Nephron progenitor cell (in vitro differentiated cells): Measurements from ENCODE around the gene C2orf81.

Experiments
- DNase-seq: peaks from one replicate; pipeline ENCODE4 v3.0.0; 2021
- H3K27ac Mint-ChIP-seq: 2 replicates; pipeline ENCODE4 v1.8.0; 2021; ENCODE audit warnings: mild to moderate bottlenecking, moderate library complexity, mixed read lengths
- H3K27me3 Mint-ChIP-seq: 2 replicates; pipeline ENCODE4 v1.8.0; 2021; ENCODE audit warnings: mild to moderate bottlenecking, low read depth, mixed read lengths; ENCODE audit not compliant: poor library complexity
- H3K36me3 Mint-ChIP-seq: 2 replicates; pipeline ENCODE4 v1.8.0; 2021; ENCODE audit warnings: low read depth, mixed read lengths
- H3K4me1 Mint-ChIP-seq: 2 replicates; pipeline ENCODE4 v1.8.0; 2021; ENCODE audit warnings: mixed read lengths
- H3K4me3 Mint-ChIP-seq: 2 replicates; pipeline ENCODE4 v1.8.0; 2021; ENCODE audit warnings: mild to moderate bottlenecking, moderate library complexity, mixed read lengths
- H3K9me3 Mint-ChIP-seq: 2 replicates; pipeline ENCODE4 v1.8.0; 2021; ENCODE audit warnings: mild to moderate bottlenecking, moderate library complexity, mixed read lengths
- TF ChIP-seq, protein P1 (sequence below): fragments of 200-600 bp; sonication (generic); IDR thresholded peaks from 2 replicates; pipeline ENCODE4 v1.5.0; 2021; ENCODE audit warnings: antibody characterized with exemption

The C2orf81 gene

DNA sequence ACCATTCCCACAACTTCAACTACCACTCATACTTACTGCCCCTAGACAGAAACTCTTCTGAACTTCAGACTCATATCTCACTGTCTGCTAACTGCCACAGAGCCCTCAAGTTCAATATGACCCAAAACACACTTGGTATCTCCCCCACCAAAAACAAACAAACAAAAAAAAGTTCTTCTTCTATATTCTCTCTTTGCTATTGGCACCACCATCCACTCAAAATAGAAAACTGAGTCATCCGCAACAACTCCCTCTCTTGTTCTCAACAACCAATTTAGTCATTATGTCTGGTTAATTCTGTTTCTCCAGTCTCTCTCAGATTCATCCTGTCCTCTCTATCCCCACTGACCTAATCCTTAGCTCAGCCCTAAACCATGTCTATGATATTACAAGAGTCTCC is 34.1 kb downstream of the C2orf81 start:
- H3K4me3 Mint-ChIP-seq, result no peak overlapping the region
- no peaks in the 10 kb centered on the region for H3K4me1 Mint-ChIP-seq
- TF ChIP-seq, protein P1, sequence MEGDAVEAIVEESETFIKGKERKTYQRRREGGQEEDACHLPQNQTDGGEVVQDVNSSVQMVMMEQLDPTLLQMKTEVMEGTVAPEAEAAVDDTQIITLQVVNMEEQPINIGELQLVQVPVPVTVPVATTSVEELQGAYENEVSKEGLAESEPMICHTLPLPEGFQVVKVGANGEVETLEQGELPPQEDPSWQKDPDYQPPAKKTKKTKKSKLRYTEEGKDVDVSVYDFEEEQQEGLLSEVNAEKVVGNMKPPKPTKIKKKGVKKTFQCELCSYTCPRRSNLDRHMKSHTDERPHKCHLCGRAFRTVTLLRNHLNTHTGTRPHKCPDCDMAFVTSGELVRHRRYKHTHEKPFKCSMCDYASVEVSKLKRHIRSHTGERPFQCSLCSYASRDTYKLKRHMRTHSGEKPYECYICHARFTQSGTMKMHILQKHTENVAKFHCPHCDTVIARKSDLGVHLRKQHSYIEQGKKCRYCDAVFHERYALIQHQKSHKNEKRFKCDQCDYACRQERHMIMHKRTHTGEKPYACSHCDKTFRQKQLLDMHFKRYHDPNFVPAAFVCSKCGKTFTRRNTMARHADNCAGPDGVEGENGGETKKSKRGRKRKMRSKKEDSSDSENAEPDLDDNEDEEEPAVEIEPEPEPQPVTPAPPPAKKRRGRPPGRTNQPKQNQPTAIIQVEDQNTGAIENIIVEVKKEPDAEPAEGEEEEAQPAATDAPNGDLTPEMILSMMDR, result no peak

DNA sequence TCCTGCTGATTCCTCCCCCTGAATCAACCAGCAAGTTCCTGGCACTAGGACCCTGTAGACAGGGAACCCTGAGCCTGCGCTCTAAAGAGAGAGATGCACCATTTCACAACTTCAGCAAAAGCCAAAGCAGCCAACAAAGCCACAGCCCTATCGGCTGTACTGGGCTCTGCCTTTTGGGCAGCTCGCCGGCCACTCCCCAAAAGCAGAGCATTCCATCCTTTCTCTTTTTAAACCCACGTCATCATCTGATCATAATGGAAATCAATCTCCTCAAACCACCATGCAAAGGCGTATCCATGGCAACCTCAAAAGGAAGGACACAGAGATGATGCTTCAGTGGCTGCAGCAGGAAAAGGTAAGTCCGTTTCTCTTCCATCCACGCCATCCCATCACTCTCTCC is 36.0 kb downstream of the C2orf81 start:
- DNase-seq, result no peak
- H3K27ac Mint-ChIP-seq, result no peak overlapping the region
- H3K4me1 Mint-ChIP-seq, result peaks cover 16% of the 10 kb centered on the region
- H3K36me3 Mint-ChIP-seq, result peaks cover 12% of the 10 kb centered on the region
- no peaks in the 10 kb centered on the region for H3K27me3 Mint-ChIP-seq
- TF ChIP-seq, protein P1, result no peak
- H3K9me3 Mint-ChIP-seq, result no peaks in the 10 kb centered on the region
- no peak overlapping the region for H3K4me3 Mint-ChIP-seq

More for the DNA sequence above, 34.1 kb downstream of the C2orf81 start:
- Mint-ChIP-seq H3K27me3 (no peaks in the 10 kb centered on the region), H3K27ac (no peak overlapping the region), H3K36me3 (peaks cover 10% of the 10 kb centered on the region), H3K9me3 (no peaks in the 10 kb centered on the region)
- DNase-seq, result no peak

DNA sequence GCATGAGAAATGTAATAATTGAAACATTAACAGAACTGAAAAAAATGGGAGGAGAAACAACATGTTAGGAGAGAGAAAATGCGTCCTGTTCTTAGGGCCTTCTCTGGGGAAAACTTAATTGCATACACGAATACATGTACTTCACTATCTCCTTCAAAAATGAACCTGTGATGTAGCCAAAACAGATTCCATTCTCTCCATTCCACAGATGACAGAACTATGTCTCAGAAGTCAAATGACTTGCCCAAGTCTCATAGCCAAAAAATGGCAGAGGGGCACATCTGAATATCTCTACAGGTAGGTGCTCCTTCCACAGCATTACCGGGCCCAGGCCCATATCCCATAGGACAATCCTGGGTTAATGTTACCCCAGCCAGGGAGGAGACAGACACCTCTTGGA is 37.4 kb downstream of the C2orf81 start:
- Mint-ChIP-seq H3K4me3 (no peak overlapping the region), H3K4me1 (peaks cover 30% of the 10 kb centered on the region), H3K27me3 (no peaks in the 10 kb centered on the region), H3K9me3 (no peaks in the 10 kb centered on the region), H3K36me3 (peaks cover 12% of the 10 kb centered on the region), H3K27ac (no peak overlapping the region)
- DNase-seq, result no peak
- TF ChIP-seq, protein P1, result no peak

DNA sequence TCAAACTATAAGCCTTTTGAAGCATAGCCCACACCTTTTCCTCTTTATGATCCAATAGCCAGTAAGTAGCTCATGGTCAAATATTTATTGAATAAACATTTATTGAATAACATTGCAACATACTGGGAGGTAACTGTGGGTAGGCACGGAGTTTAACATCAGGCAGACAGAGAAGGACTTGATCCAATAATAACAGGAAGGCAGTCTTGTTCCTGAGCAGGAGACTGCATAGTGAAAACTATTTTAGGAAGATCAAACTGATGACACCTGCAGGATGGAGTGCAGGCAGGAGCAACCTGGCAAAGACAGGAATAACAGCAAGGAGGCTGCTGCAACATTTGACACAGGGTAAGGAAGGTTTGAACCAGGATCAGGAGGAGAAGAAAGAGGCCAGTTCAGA is 38.2 kb downstream of the C2orf81 start:
- Mint-ChIP-seq H3K4me3 (no peak overlapping the region), H3K4me1 (peaks cover 37% of the 10 kb centered on the region), H3K27me3 (no peaks in the 10 kb centered on the region), H3K27ac (no peak overlapping the region), H3K36me3 (peaks cover 12% of the 10 kb centered on the region), H3K9me3 (no peaks in the 10 kb centered on the region)
- TF ChIP-seq, protein P1, result no peak
- DNase-seq, result no peak

DNA sequence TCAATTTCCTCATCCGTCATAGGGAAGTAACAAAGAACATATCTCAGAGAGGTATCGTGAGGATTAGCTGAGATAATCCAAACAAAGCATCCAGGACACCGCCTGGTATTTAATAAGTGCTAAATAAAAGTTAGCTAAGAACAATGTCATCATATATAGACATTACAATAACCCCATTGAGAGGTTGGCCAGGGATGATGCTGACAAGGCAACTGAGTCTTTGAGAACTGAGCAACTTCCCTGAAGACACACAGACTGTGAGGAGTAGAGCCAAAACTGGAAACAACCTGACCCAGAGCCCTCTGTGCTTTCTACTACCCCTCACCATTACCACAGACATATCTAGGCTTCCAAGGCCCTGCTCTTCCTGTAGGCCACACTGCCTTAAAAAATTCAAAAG is 39.7 kb downstream of the C2orf81 start:
- Mint-ChIP-seq H3K27ac (peak overlapping the region; percentile 18), H3K27me3 (no peaks in the 10 kb centered on the region), H3K36me3 (peaks cover 26% of the 10 kb centered on the region), H3K4me3 (no peak overlapping the region), H3K4me1 (peaks cover 37% of the 10 kb centered on the region), H3K9me3 (no peaks in the 10 kb centered on the region)
- no peak for DNase-seq
- TF ChIP-seq, protein P1, result no peak
